PC-9 (cell line): Measurements from ENCODE around the gene CLDN16. TPM values are rescaled to one million over a fixed set of nuclear protein-coding genes. Genes with fewer than 3 reads are reported as not detected.
A peak's percentile ranks its signal among the peaks of the same experiment; 100 is the strongest.

Experiments
- BruUV-seq: library from RNA; stranded (reverse); fragments of 400-500 nt; replicated peaks from 2 replicates; lab custom pipeline; 2021; lab: Mats Ljungman, UMichigan
- CTCF ChIA-PET: fragments of 300-600 bp; sonication (Branson Sonifier 250); formaldehyde crosslinking; loops from one replicate; lab custom pipeline; 2022; ENCODE audit warnings: antibody characterized with exemption; lab: Charles Lee
- POLR2A ChIA-PET: fragments of 300-600 bp; sonication (Branson Sonifier 250); formaldehyde crosslinking; loops from one replicate; lab custom pipeline; 2022; ENCODE audit warnings: antibody characterized with exemption; ENCODE audit not compliant: unreplicated experiment; lab: Charles Lee
- DNase-seq, 2 experiments: peaks; one replicate each; pipeline versions ENCODE4 v3.0.0 to v3.0.0-alpha.2; 2015 to 2022; ENCODE audit warnings: mixed read lengths in 1 of 2
- H2AFZ ChIP-seq: fragments of 200-600 bp; sonication (generic); 2 replicates; pipeline ENCODE4 v1.8.1; 2017; ENCODE audit warnings: antibody characterized with exemption
- H3F3A ChIP-seq: fragments of 200-600 bp; sonication (generic); 2 replicates; pipeline ENCODE4 v1.8.1; 2017; ENCODE audit warnings: antibody characterized with exemption, mild to moderate bottlenecking, low read depth; ENCODE audit not compliant: insufficient read depth
- H3K27ac ChIP-seq: fragments of 200-600 bp; sonication (generic); 2 replicates; pipeline ENCODE4 v1.6.1; 2016; ENCODE audit warnings: mixed run types
- H3K27me3 ChIP-seq: fragments of 200-600 bp; sonication (generic); 2 replicates; pipeline ENCODE4 v1.6.1; 2016; ENCODE audit warnings: low read depth, mixed run types; ENCODE audit not compliant: insufficient read depth
- H3K36me3 ChIP-seq: fragments of 200-600 bp; sonication (generic); 2 replicates; pipeline ENCODE4 v1.6.1; 2016; ENCODE audit warnings: low read depth, mixed run types
- H3K4me1 ChIP-seq: fragments of 200-600 bp; sonication (generic); replicated peaks from 2 replicates; pipeline ENCODE4 v1.6.1; 2016; ENCODE audit warnings: mixed run types; ENCODE audit not compliant: insufficient read depth
- H3K4me2 ChIP-seq: fragments of 200-600 bp; sonication (generic); 2 replicates; pipeline ENCODE4 v1.6.1; 2017; ENCODE audit warnings: mixed run types
- H3K4me3 ChIP-seq: fragments of 200-600 bp; sonication (generic); 2 replicates; pipeline ENCODE4 v1.6.1; 2016; ENCODE audit warnings: mixed run types
- H3K79me2 ChIP-seq: fragments of 200-600 bp; sonication (generic); 2 replicates; pipeline ENCODE4 v1.6.1; 2017; ENCODE audit warnings: low read depth, mixed run types
- H3K9me2 ChIP-seq: fragments of 200-600 bp; sonication (generic); 2 replicates; pipeline ENCODE4 v1.8.1; 2017; ENCODE audit warnings: mild to moderate bottlenecking; ENCODE audit not compliant: insufficient read depth
- H3K9me3 ChIP-seq: fragments of 200-600 bp; sonication (generic); 2 replicates; pipeline ENCODE4 v1.8.1; 2016; ENCODE audit warnings: low read depth; ENCODE audit not compliant: insufficient read depth
- H4K20me1 ChIP-seq: fragments of 200-600 bp; sonication (generic); 2 replicates; pipeline ENCODE4 v1.8.1; 2017; ENCODE audit not compliant: insufficient read depth
- CTCF ChIP-seq: fragments of 200-600 bp; sonication (generic); conservative IDR thresholded peaks from 2 replicates; pipeline ENCODE4 v1.6.1; 2017; ENCODE audit warnings: mixed run types, antibody characterized with exemption, mild to moderate bottlenecking, moderate library complexity
- EZH2 ChIP-seq: fragments of 200-600 bp; sonication (generic); IDR thresholded peaks from 2 replicates; pipeline ENCODE4 v1.8.0; 2017; ENCODE audit warnings: antibody characterized with exemption, low read depth
- intact Hi-C: fragments of 100-400 bp; cut with micrococcal nuclease; formaldehyde crosslinking; loops from one replicate; pipeline ENCODE4 v1.10.0; 2022; ENCODE audit not compliant: unreplicated experiment
- total RNA-seq: library from RNA; stranded (reverse); gene quantifications from 2 replicates; pipeline ENCODE4 v1.2.3, GENCODE V29; 2021

CLDN16 gene
- total RNA-seq, 1 experiment from 2014 or later, result 0.46 TPM

GRCh38 chr3:190456770-190457169 is 68.8 kb downstream of the CLDN16 start:
- H2AFZ ChIP-seq, result 0 out of 2 replicates have a peak overlapping the region, but pooled peaks have one; percentile 9
- no peaks in the 10 kb centered on the region for H4K20me1 ChIP-seq
- CTCF ChIA-PET, result no interaction called here
- TF ChIP-seq CTCF, result no peak
- TF ChIP-seq EZH2, result no peak
- H3K9me2 ChIP-seq, result 0 out of 2 replicates have a peak, but pooled peaks cover 3% of the 10 kb centered on the region
- POLR2A ChIA-PET, result no interaction called here
- no peak for DNase-seq
- H3K4me1 ChIP-seq, result no peaks in the 10 kb centered on the region
- H3F3A ChIP-seq, result no peaks in the 10 kb centered on the region
- H3K9me3 ChIP-seq, result no peaks in the 10 kb centered on the region
- H3K4me2 ChIP-seq, result no peak overlapping the region
- intact Hi-C loops, result no loop called here
- no peaks in the 10 kb centered on the region for H3K79me2 ChIP-seq
- no TSS peak for BruUV-seq
- H3K27ac ChIP-seq, result no peak overlapping the region
- no peaks in the 10 kb centered on the region for H3K27me3 ChIP-seq
- H3K4me3 ChIP-seq, result no peak overlapping the region
- H3K36me3 ChIP-seq, result no peaks in the 10 kb centered on the region

GRCh38 chr3:190458040-190458439 is 70.1 kb downstream of the CLDN16 start:
- H4K20me1 ChIP-seq, result no peaks in the 10 kb centered on the region
- DNase-seq, result no peak
- ChIA-PET POLR2A (no interaction called here), CTCF (no interaction called here)
- H2AFZ ChIP-seq, result no peak overlapping the region
- H3K27ac ChIP-seq, result no peak overlapping the region
- no TSS peak for BruUV-seq
- H3F3A ChIP-seq, result no peaks in the 10 kb centered on the region
- no peak overlapping the region for H3K4me2 ChIP-seq
- no peak overlapping the region for H3K4me3 ChIP-seq
- H3K36me3 ChIP-seq, result no peaks in the 10 kb centered on the region
- no peaks in the 10 kb centered on the region for H3K9me2 ChIP-seq
- no peaks in the 10 kb centered on the region for H3K9me3 ChIP-seq
- intact Hi-C loops, result no loop called here
- no peaks in the 10 kb centered on the region for H3K27me3 ChIP-seq
- no peaks in the 10 kb centered on the region for H3K79me2 ChIP-seq
- H3K4me1 ChIP-seq, result no peaks in the 10 kb centered on the region
- TF ChIP-seq CTCF, result peak; percentile 32; the same call in 1 of the 2 replicates
- TF ChIP-seq EZH2, result no peak

Other genes with a start within 250 kb of the CLDN16 start
- 25.9 and 27.1 TPM in 2 replicates for gene CLDN1, start 65.7 kb upstream of the CLDN16 start, total RNA-seq
- gene TMEM207, start 61.7 kb downstream of the CLDN16 start, total RNA-seq, result not detected in 2 replicates
- gene IL1RAP, start 125.9 kb downstream of the CLDN16 start, total RNA-seq, result 8.4 and 13.3 TPM in 2 replicates